Measurements from ENCODE around the gene GAL3ST1. TPM values are rescaled to one million over a fixed set of nuclear protein-coding genes. Genes with fewer than 3 reads are reported as not detected.

GAL3ST1 gene
- total RNA-seq, 1 donor from 2014 or later, result not detected

DNA sequence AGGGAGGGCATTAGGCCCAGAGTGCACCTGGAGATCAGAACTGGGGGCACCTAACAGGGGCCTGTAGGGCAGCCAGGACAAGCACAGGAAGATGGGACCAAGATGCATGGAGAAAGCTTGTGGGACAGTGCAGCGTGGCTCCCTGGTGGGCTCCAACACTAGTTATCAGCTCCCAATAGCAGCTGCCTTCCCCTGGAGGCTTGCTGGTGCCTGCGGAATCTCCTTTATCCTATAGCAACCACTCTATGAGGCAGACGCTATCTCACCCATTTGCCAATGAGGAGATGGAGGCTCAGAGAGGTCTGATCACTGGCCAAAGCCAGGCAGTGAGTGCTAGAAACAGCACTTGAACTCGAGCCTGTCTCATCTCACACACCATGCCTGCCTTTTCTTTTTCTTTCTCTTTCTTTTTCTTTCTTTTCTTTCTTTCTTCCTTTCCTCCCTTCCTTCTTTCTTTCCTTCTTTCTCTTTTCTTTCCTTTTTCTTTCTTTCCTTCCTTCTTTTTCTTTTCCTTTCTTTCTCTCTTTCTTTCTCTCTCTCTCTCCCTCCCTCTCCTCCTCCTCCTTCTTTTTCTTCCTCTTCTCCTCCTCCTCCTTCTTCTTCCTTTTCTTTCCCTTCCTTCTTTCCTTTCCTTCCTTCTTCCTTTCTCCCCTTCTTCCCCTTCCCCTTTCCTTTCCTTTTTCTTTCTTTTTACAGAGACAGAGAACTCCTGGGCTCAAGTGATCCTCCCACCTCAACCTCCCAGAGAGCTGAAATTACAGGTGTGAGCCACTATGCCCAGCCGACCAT lies 52.9 kb downstream of the GAL3ST1 start:
- Mint-ChIP-seq H3K27ac (no peak overlapping the region), H3K9me3 (no peaks in the 10 kb centered on the region), H3K4me1 (no peaks in the 10 kb centered on the region), H3K4me3 (no peak overlapping the region), H3K27me3 (peaks cover 12% of the 10 kb centered on the region), H3K36me3 (ENCODE audit: low read depth) (no peaks in the 10 kb centered on the region)
- DNase-seq, result no peak
- intact Hi-C loops (cut with micrococcal nuclease), result no loop called here

DNA sequence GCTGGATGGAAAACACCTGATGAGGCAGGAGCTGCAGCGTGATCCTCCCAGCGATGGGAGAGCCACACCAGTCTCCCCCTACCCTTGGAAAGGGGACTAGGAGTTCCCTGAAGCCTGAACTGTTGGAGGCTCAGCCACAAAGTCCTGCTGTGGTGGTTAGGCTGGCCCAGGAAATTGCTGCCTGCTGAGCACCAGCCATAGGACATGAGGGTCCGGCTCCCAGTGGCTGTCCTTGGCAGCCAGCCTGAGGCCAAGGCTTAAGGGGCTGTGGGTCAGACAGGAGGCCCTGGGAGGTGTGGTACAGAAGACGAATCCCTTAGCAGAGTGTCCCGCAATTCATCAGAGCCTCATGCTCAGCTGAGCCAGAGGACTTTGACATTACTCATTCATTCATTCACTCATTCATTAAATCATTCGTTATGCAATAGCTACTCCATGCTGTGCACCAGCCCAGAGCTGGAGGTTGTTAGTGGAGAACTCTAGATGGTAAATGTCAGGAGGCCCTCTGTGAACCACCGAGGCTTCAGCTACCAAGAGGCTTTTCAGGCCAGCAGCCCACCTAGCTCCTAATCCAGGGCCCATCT lies 54.5 kb downstream of the GAL3ST1 start:
- no peaks in the 10 kb centered on the region for H3K9me3 Mint-ChIP-seq
- H3K27ac Mint-ChIP-seq, result no peak overlapping the region
- DNase-seq, result no peak
- intact Hi-C loops (cut with micrococcal nuclease), result no loop called here
- H3K4me3 Mint-ChIP-seq, result no peak overlapping the region
- peaks cover 11% of the 10 kb centered on the region for H3K27me3 Mint-ChIP-seq
- no peaks in the 10 kb centered on the region for H3K36me3 Mint-ChIP-seq (ENCODE audit: low read depth)
- H3K4me1 Mint-ChIP-seq, result no peaks in the 10 kb centered on the region

DNA sequence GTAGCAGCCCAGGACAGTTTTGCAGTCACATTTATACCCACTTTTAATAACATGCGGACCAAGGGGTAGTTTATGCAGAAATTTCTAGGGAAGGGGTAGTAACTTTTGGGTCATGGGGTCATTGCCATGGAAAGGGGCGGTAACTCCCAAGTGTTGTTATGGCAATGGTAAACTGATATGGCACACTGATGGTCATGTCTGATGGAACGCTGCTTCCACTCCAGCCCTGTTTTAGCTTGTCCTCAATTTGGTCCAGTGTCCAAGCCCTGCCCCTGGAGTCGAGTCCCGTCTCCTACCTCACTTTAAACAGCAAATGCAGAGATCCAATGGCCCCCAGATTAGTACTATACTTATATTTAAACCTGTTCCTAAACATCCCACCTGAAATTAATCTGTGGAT lies 57.7 kb downstream of the GAL3ST1 start:
- intact Hi-C loops (cut with micrococcal nuclease), result no loop called here
- no peaks in the 10 kb centered on the region for H3K36me3 Mint-ChIP-seq (ENCODE audit: low read depth)
- H3K4me1 Mint-ChIP-seq, result no peaks in the 10 kb centered on the region
- no peaks in the 10 kb centered on the region for H3K9me3 Mint-ChIP-seq
- peaks cover 6% of the 10 kb centered on the region for H3K27me3 Mint-ChIP-seq
- H3K27ac Mint-ChIP-seq, result no peak overlapping the region
- no peak overlapping the region for H3K4me3 Mint-ChIP-seq
- DNase-seq, result no peak

DNA sequence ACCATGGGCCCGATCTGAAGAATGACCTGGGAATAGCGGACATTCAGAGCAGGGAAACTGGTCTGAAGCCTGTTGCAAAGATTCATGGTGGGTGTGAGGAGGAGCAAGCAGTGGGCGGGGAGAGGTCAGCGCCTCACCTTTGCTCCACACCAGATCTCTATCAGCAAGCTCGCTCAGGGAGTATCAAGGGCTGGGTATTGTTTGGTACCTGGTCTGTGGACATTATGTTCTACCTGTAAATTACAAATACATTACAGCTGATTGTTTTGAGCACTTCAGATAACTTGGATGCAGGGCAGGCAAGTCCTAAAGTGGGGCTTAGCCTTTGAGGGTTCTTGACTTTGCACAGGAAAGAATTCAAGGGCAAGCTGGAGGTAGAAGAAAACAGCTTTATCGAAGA lies 58.2 kb downstream of the GAL3ST1 start:
- intact Hi-C loops (cut with micrococcal nuclease), result no loop called here

DNA sequence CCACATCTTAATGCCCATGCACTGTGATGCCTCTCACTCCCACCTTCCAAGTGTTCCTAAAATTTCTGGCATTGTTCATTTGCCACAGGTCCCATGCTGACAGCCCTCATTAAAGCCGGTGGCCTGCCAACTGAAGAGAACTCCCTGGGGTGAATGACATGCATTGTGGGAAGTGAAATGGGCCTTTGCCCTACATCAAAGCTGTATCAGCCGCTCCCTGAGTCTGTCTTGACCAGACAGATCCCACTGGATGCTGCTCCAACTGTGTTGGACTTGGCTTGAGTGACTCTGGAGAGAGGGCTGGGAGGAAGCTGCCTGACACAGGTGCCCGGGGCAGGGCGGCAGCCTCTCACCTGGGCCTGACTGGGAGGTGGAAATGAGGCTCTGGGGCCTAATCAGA lies 60.2 kb downstream of the GAL3ST1 start:
- intact Hi-C loops (cut with micrococcal nuclease), result no loop called here
- no peaks in the 10 kb centered on the region for H3K9me3 Mint-ChIP-seq
- H3K27ac Mint-ChIP-seq, result no peak overlapping the region
- DNase-seq, result no peak
- H3K4me3 Mint-ChIP-seq, result no peak overlapping the region
- peaks cover 4% of the 10 kb centered on the region for H3K27me3 Mint-ChIP-seq
- H3K36me3 Mint-ChIP-seq (ENCODE audit: low read depth), result no peaks in the 10 kb centered on the region
- H3K4me1 Mint-ChIP-seq, result no peaks in the 10 kb centered on the region

More for the DNA sequence above, 58.2 kb downstream of the GAL3ST1 start:
- no peak for DNase-seq
- Mint-ChIP-seq H3K4me1 (no peaks in the 10 kb centered on the region), H3K36me3 (ENCODE audit: low read depth) (no peaks in the 10 kb centered on the region), H3K4me3 (no peak overlapping the region), H3K9me3 (no peaks in the 10 kb centered on the region), H3K27me3 (peaks cover 6% of the 10 kb centered on the region), H3K27ac (no peak overlapping the region)

DNA sequence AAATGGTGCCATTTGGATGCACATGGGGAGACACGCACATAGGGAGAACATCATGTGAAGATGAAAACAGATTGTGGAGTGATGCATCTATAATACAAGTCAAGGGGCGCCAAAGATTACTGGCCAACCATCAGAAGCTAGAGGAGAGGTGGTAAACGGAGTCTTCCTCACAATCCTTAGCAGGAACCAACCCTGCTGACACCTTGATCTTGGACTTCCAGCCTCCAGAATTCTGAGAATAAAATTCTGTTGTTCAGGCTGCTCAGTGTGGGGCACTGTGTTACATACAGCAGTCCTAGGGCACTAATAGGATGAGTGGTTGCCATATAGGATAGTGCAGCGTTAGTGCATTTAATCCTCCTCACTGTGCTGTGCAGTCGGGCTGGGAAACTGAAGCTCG lies 61.0 kb downstream of the GAL3ST1 start:
- Mint-ChIP-seq H3K4me1 (no peaks in the 10 kb centered on the region), H3K36me3 (ENCODE audit: low read depth) (no peaks in the 10 kb centered on the region), H3K9me3 (no peaks in the 10 kb centered on the region), H3K27me3 (peaks cover 7% of the 10 kb centered on the region), H3K4me3 (no peak overlapping the region), H3K27ac (no peak overlapping the region)
- intact Hi-C loops (cut with micrococcal nuclease), result no loop called here
- DNase-seq, result no peak

DNA sequence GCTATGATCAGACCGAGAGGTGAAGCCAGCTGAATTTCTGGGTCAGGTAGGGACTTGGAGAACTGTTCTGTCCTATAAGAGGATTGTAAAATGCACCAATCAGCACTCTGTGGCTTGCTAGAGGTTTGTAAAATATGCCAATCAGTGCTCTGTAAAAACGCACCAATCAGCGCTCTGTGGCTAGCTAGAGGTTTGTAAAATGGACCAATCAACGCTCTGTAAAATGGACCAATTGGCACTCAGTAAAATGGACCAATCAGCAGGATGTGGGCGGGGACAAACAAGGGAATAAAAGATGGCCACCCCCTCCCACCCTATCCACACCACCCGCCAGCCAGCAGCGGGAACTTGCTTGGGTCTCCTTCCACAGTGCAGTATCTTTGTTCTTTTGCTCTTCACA lies 62.6 kb downstream of the GAL3ST1 start:
- no peaks in the 10 kb centered on the region for H3K9me3 Mint-ChIP-seq
- H3K27ac Mint-ChIP-seq, result no peak overlapping the region
- H3K4me3 Mint-ChIP-seq, result no peak overlapping the region
- H3K36me3 Mint-ChIP-seq (ENCODE audit: low read depth), result no peaks in the 10 kb centered on the region
- no peak for DNase-seq
- intact Hi-C loops (cut with micrococcal nuclease), result no loop called here
- H3K4me1 Mint-ChIP-seq, result no peaks in the 10 kb centered on the region
- peaks cover 11% of the 10 kb centered on the region for H3K27me3 Mint-ChIP-seq

DNA sequence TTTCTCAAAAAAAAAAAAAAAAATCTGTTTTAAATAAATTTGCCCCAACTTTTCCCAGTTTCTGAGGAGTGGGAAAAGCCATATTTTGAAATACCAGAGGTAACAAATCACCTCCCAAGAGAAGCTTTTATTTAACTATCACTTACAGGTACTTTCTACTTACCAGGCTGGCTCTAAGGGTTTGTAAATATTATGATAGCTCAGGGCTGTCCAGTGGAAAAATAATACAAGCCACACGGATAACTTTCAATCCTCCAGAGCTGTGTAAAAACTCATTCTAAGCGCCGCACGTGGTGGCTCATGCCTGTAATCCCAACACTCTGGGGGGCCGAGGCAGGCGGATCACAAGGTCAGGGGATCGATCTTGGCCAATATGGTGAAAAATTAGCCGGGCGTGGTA lies 63.4 kb downstream of the GAL3ST1 start:
- Mint-ChIP-seq H3K36me3 (ENCODE audit: low read depth) (no peaks in the 10 kb centered on the region), H3K9me3 (no peaks in the 10 kb centered on the region), H3K27ac (no peak overlapping the region), H3K4me3 (no peak overlapping the region), H3K4me1 (no peaks in the 10 kb centered on the region), H3K27me3 (peaks cover 14% of the 10 kb centered on the region)
- DNase-seq, result no peak
- intact Hi-C loops (cut with micrococcal nuclease), result no loop called here

DNA sequence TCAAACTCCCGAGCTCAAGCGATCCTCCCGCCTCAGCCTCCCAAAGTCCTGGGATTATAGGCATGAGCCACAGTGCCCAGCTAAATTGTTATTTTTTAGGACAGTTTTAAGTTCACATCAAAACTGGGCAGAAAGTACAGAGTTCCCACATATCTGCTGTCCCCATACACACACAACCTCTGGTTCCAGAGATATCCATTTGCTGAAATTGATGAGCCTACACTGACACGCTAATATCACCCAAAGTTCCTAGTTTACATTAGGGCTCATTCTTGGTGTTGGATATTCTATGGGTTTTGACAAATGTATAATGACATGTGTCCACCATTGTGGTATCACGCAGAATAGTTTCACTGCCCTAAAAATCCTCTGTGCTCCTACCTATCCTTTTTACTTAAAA lies 66.2 kb downstream of the GAL3ST1 start:
- Mint-ChIP-seq H3K4me1 (no peaks in the 10 kb centered on the region), H3K27ac (no peak overlapping the region), H3K27me3 (peaks cover 28% of the 10 kb centered on the region), H3K4me3 (no peak overlapping the region), H3K9me3 (no peaks in the 10 kb centered on the region), H3K36me3 (ENCODE audit: low read depth) (no peaks in the 10 kb centered on the region)
- intact Hi-C loops (cut with micrococcal nuclease), result no loop called here
- no peak for DNase-seq

DNA sequence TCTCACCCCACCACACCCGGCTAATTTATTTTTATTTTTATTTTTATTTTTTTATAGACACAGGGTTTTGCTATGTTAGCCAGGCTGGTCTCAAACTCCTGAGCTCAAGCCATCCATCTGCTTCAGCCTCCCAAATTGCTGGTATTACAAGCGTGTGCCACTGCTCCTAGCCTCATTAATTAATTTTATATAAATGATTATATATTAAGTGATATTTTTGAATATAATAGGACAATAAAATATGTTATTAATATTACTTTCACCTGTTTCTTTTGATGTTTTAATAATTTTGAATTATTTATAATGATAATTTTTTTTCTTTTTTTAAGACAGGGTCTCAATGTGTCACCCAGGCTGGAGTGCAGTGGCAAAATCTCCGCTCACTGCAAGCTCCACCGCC lies 66.8 kb downstream of the GAL3ST1 start:
- Mint-ChIP-seq H3K4me1 (no peaks in the 10 kb centered on the region), H3K9me3 (no peaks in the 10 kb centered on the region), H3K27ac (no peak overlapping the region), H3K27me3 (peaks cover 30% of the 10 kb centered on the region), H3K36me3 (ENCODE audit: low read depth) (no peaks in the 10 kb centered on the region), H3K4me3 (no peak overlapping the region)
- DNase-seq, result no peak
- intact Hi-C loops (cut with micrococcal nuclease), result no loop called here

DNA sequence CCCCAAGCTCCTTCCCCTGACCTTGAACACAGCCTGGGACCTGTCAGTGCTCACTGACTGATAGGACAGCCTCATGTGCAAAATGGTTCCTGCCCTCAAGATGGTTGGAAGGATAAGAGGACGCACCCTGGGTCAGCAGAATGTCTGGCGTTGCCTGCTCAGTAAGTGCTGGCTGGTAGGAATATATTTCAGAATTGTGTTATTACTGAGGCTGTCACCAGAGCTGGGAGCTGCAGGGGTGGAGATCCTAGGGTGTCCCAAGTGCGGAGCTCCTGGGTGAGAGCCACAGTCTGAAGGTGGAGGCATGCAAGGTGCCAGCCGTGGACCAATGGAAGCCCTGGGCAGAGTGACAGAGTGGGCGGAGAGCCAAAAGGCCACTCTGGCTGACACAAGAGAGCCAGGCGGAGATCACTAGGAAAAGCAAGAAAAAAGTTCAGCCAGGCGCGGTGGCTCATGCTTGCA lies 67.9 kb downstream of the GAL3ST1 start:
- Mint-ChIP-seq H3K4me3 (no peak overlapping the region), H3K27ac (no peak overlapping the region), H3K36me3 (ENCODE audit: low read depth) (no peaks in the 10 kb centered on the region), H3K27me3 (peaks cover 30% of the 10 kb centered on the region), H3K9me3 (no peaks in the 10 kb centered on the region), H3K4me1 (no peaks in the 10 kb centered on the region)
- DNase-seq, result no peak
- intact Hi-C loops (cut with micrococcal nuclease), result no loop called here

Other genes with a start within 250 kb of the GAL3ST1 start
- gene TBC1D10A, start 247.7 kb downstream of the GAL3ST1 start, total RNA-seq, result 18.9 and 19.3 TPM in 2 replicates
- 314 and 319 TPM in 2 replicates for gene SF3A1, start 217.8 kb downstream of the GAL3ST1 start, total RNA-seq
- 2.9 and 3.2 TPM in 2 replicates for gene CCDC157, start 217.7 kb downstream of the GAL3ST1 start, total RNA-seq
- gene RNF215, start 187.3 kb downstream of the GAL3ST1 start, total RNA-seq, result 10.4 and 15.2 TPM in 2 replicates
- 25.1 and 26.7 TPM in 2 replicates for gene SEC14L2, start 177.6 kb downstream of the GAL3ST1 start, total RNA-seq
- 79.3 and 80.5 TPM in 2 replicates for gene MTFP1, start 148.9 kb downstream of the GAL3ST1 start, total RNA-seq
- not detected in 2 replicates for gene SEC14L3, start 102.6 kb downstream of the GAL3ST1 start, total RNA-seq
- not detected in 2 replicates for gene SEC14L4, start 69.0 kb downstream of the GAL3ST1 start, total RNA-seq
- not detected in 2 replicates for gene SEC14L6, start 27.9 kb downstream of the GAL3ST1 start, total RNA-seq
- 170 and 173 TPM in 2 replicates for gene PES1, start 17.2 kb upstream of the GAL3ST1 start, total RNA-seq
- gene TCN2, start 32.5 kb upstream of the GAL3ST1 start, total RNA-seq, result 0.35 and 0.45 TPM in 2 replicates
- gene SLC35E4, start 61.1 kb upstream of the GAL3ST1 start, total RNA-seq, result 6.6 and 7.4 TPM in 2 replicates
- 8.0 and 10.3 TPM in 2 replicates for gene DUSP18, start 93.2 kb upstream of the GAL3ST1 start, total RNA-seq
- 2.1 and 2.6 TPM in 2 replicates for gene OSBP2, start 120.2 kb upstream of the GAL3ST1 start, total RNA-seq